Lower leg skin (tissue), 3 donors: Measurements from ENCODE around the gene GPX4.

Experiments
- POLR2A ChIP-seq, 2 donors: fragments of 450-650 bp; IDR thresholded peaks; one replicate each; pipeline ENCODE4 v1.6.1; 2016 to 2017; ENCODE audit warnings: antibody characterized with exemption in 2 of 2, mild to moderate bottlenecking in 1 of 2, moderate library complexity in 1 of 2
- TF ChIP-seq, protein P1 (sequence below), 3 donors: fragments of 450-650 bp; IDR thresholded peaks; one replicate each; pipeline ENCODE4 v1.5.1; 2016; ENCODE audit warnings: antibody characterized with exemption in 3 of 3, mild to moderate bottlenecking in 3 of 3, moderate library complexity in 2 of 3

DNA sequence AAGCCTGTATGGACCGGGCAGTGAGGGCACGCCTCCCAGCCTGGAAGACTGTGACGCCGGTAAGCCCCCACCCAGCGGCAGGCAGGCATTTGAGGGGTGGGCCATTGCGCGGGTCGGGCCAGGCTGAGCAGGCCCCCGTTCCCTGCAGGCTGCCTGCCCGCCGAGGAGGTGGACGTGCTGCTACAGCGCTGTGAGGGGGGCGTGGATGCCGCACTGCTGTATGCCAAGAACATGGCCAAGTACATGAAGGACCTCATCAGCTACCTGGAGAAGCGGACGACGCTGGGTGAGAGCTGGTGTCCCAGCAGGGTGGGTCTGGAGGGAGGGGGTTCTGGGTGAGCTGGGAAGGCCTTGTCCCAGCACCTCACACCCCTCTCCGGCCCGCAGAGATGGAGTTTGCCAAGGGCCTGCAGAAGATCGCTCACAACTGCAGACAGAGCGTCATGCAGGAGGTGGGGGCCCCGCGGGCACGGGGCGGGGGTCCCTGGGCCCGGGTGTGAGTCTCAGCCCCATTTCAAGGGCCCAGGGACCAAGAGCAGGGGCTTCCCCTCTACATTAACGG, 29.8 kb upstream of the GPX4 start:
- TF ChIP-seq, protein P1, sequence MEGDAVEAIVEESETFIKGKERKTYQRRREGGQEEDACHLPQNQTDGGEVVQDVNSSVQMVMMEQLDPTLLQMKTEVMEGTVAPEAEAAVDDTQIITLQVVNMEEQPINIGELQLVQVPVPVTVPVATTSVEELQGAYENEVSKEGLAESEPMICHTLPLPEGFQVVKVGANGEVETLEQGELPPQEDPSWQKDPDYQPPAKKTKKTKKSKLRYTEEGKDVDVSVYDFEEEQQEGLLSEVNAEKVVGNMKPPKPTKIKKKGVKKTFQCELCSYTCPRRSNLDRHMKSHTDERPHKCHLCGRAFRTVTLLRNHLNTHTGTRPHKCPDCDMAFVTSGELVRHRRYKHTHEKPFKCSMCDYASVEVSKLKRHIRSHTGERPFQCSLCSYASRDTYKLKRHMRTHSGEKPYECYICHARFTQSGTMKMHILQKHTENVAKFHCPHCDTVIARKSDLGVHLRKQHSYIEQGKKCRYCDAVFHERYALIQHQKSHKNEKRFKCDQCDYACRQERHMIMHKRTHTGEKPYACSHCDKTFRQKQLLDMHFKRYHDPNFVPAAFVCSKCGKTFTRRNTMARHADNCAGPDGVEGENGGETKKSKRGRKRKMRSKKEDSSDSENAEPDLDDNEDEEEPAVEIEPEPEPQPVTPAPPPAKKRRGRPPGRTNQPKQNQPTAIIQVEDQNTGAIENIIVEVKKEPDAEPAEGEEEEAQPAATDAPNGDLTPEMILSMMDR (IDR thresholded peaks at IDR 0.05): no peak
- TF ChIP-seq POLR2A (IDR thresholded peaks at IDR 0.05): no peak
